OCI-LY7 (cell line): ENCODE results near the gene CYP2W1. TPM values are rescaled to one million over a fixed set of nuclear protein-coding genes. Genes with fewer than 3 reads are reported as not detected.

Experiments used
- BruUV-seq: library from RNA; stranded (reverse); fragments of 400-500 nt; replicated peaks from 2 replicates; lab custom pipeline; 2021; lab: Mats Ljungman, UMichigan
- CTCF ChIA-PET: fragments of 300-600 bp; sonication (Branson Sonifier 250); formaldehyde crosslinking; loops from one replicate; lab custom pipeline; 2022; ENCODE audit warnings: antibody characterized with exemption; ENCODE audit not compliant: unreplicated experiment; lab: Charles Lee
- POLR2A ChIA-PET: fragments of 300-600 bp; sonication (Branson Sonifier 250); formaldehyde crosslinking; loops from one replicate; lab custom pipeline; 2022; ENCODE audit warnings: antibody characterized with exemption; lab: Charles Lee
- DNase-seq: peaks from one replicate; pipeline ENCODE4 v3.0.0-alpha.2; 2015; ENCODE audit warnings: low spot score
- H2AFZ ChIP-seq: fragments of 200-600 bp; sonication (generic), shearing (Covaris generic); 2 replicates; pipeline ENCODE4 v1.6.1; 2014; ENCODE audit warnings: mild to moderate bottlenecking, antibody characterized with exemption, low read length, moderate library complexity
- H3K27ac ChIP-seq: fragments of 200-600 bp; sonication (generic); 2 replicates; pipeline ENCODE4 v1.5.1; 2014; ENCODE audit warnings: mixed run types, low read depth, mild to moderate bottlenecking, moderate library complexity, low read length, inconsistent platforms; ENCODE audit not compliant: poor library complexity, severe bottlenecking
- H3K36me3 ChIP-seq: fragments of 200-600 bp; sonication (generic); 2 replicates; pipeline ENCODE4 v1.6.1; 2014; ENCODE audit warnings: mild to moderate bottlenecking, antibody characterized with exemption, low read length, moderate library complexity, mixed read lengths; ENCODE audit not compliant: insufficient read depth
- H3K4me1 ChIP-seq: fragments of 200-600 bp; sonication (generic); 2 replicates; pipeline ENCODE4 v1.5.1; 2014; ENCODE audit warnings: mild to moderate bottlenecking, low read length; ENCODE audit not compliant: insufficient read depth, poor library complexity, severe bottlenecking
- H3K4me2 ChIP-seq: fragments of 200-600 bp; sonication (generic); 2 replicates; pipeline ENCODE4 v1.6.1; 2014; ENCODE audit warnings: mild to moderate bottlenecking, low read length
- H3K4me3 ChIP-seq: fragments of 200-600 bp; sonication (generic); 2 replicates; pipeline ENCODE4 v1.5.1; 2014; ENCODE audit warnings: mild to moderate bottlenecking, low read depth, low read length; ENCODE audit not compliant: poor library complexity, severe bottlenecking
- H3K79me2 ChIP-seq: fragments of 200-600 bp; sonication (generic); 2 replicates; pipeline ENCODE4 v1.6.1; 2016; ENCODE audit warnings: low read depth, mild to moderate bottlenecking, low read length, moderate library complexity, mixed read lengths; ENCODE audit not compliant: insufficient read depth
- H3K9me2 ChIP-seq: fragments of 200-600 bp; sonication (generic); 2 replicates; pipeline ENCODE4 v1.6.1; 2016; ENCODE audit warnings: mild to moderate bottlenecking, low read length, mixed read lengths; ENCODE audit not compliant: insufficient read depth
- H3K9me3 ChIP-seq: fragments of 200-600 bp; sonication (generic); 2 replicates; pipeline ENCODE4 v1.6.1; 2014; ENCODE audit warnings: mild to moderate bottlenecking, mixed run types, low read length, mixed read lengths
- H4K20me1 ChIP-seq: fragments of 200-600 bp; sonication (generic); 2 replicates; pipeline ENCODE4 v1.6.1; 2014; ENCODE audit warnings: mild to moderate bottlenecking, antibody characterized with exemption, low read length, moderate library complexity, mixed read lengths; ENCODE audit not compliant: insufficient read depth
- EZH2phosphoT487 ChIP-seq: fragments of 200-600 bp; sonication (generic); IDR thresholded peaks from 2 replicates; pipeline ENCODE4 v1.6.1; 2018; ENCODE audit warnings: low read depth, borderline replicate concordance, mild to moderate bottlenecking, mixed run types, antibody characterized with exemption, low read length, moderate library complexity, mixed read lengths
- intact Hi-C: fragments of 100-400 bp; cut with micrococcal nuclease; formaldehyde crosslinking; loops from one replicate; pipeline ENCODE4 v1.10.0; 2022; ENCODE audit not compliant: unreplicated experiment
- total RNA-seq, 2 experiments: library from RNA; depleted of rRNA in 1 of 2; stranded (reverse); fragments of >200 nt in 1 of 2; shearing (Covaris generic) in 1 of 2; gene quantifications; 2 replicates each; pipeline ENCODE4 v1.2.3, GENCODE V29; 2014 to 2022
- TF ChIP-seq, protein P1 (sequence below): fragments of 200-600 bp; sonication (generic); conservative IDR thresholded peaks from 2 replicates; pipeline ENCODE4 v1.5.1; 2014; ENCODE audit warnings: mild to moderate bottlenecking, antibody characterized with exemption, low read length, moderate library complexity, mixed read lengths

The CYP2W1 gene
- total RNA-seq, 2 experiments from 2014 or later: 1.3 TPM; not detected in 1

DNA sequence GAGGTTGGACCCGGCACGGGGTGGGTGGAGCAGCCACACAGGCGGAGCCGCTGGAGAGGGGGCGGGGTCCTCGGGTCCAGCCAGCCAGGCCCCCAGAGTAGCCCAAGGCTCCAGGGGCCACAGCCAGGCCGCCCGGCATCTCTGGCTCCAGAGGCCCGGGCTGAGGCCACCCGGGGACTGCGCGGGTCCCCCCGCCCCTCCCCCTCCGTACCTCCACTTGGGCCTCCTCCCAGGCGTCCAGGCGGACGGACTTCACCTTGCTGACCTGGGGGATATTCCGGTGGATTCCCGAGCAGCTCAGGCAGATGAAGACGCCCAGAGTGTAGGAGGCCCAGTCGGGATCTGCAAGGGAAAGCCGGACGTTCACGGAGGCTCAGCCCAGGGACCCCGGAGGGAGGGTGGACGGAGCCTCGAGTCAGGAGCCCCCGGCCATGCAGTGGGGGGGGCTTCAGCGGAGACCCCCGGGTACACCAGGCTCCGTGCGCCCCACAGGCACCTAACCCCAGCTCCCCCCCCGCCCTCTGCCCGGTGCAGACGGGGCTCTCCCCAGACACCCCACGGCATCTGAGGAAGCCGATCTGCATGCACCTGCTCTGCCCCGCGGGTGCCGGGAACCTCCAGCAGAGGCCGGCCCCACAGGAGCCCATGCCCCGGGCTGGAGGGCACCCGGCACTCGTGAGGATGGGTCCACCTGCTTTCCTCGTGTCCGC lies 47.7 kb upstream of the CYP2W1 start:
- POLR2A ChIA-PET: no interaction called here
- H4K20me1 ChIP-seq: no peaks in the 10 kb centered on the region
- no peak overlapping the region for H2AFZ ChIP-seq
- TF ChIP-seq EZH2phosphoT487: no peak
- TF ChIP-seq, protein P1, sequence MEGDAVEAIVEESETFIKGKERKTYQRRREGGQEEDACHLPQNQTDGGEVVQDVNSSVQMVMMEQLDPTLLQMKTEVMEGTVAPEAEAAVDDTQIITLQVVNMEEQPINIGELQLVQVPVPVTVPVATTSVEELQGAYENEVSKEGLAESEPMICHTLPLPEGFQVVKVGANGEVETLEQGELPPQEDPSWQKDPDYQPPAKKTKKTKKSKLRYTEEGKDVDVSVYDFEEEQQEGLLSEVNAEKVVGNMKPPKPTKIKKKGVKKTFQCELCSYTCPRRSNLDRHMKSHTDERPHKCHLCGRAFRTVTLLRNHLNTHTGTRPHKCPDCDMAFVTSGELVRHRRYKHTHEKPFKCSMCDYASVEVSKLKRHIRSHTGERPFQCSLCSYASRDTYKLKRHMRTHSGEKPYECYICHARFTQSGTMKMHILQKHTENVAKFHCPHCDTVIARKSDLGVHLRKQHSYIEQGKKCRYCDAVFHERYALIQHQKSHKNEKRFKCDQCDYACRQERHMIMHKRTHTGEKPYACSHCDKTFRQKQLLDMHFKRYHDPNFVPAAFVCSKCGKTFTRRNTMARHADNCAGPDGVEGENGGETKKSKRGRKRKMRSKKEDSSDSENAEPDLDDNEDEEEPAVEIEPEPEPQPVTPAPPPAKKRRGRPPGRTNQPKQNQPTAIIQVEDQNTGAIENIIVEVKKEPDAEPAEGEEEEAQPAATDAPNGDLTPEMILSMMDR: no peak
- BruUV-seq: no TSS peak
- H3K4me1 ChIP-seq: no peaks in the 10 kb centered on the region
- CTCF ChIA-PET: no interaction called here
- no peak overlapping the region for H3K4me3 ChIP-seq
- intact Hi-C loops: no loop called here
- DNase-seq: no peak
- no peak overlapping the region for H3K27ac ChIP-seq
- H3K79me2 ChIP-seq: no peaks in the 10 kb centered on the region
- H3K9me3 ChIP-seq: peaks cover 1% of the 10 kb centered on the region; the same call in 1 of the 2 replicates
- H3K4me2 ChIP-seq: no peak overlapping the region
- no peaks in the 10 kb centered on the region for H3K36me3 ChIP-seq
- H3K9me2 ChIP-seq: no peaks in the 10 kb centered on the region

DNA sequence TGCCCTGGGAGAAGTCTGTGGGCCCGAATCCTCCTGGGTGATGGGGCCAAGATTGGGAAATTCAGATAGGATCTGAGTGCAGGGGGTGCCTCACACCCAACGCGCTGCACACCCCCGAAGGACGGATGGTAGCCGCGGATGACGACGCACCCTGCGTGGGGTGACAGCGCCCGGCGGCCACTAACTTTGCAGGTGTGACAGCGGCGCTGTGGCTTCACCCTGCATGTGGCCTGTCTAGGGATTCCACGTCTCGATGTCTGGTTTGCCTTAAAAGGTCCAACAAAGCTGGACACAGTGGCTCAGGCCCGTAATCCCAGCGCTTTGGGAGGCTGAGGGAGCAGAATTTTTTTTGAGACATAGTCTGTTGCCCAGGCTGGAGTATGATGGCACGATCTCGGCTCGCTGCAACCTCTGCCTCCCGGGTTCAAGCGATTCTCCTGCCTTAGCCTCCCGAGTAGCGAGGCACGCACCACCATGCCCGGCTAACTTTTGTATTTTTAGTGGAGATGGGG lies 47.1 kb upstream of the CYP2W1 start:
- H3K9me2 ChIP-seq: no peaks in the 10 kb centered on the region
- H4K20me1 ChIP-seq: no peaks in the 10 kb centered on the region
- no peak for TF ChIP-seq EZH2phosphoT487
- TF ChIP-seq, protein P1: no peak
- intact Hi-C loops: no loop called here
- BruUV-seq: no TSS peak
- H3K79me2 ChIP-seq: no peaks in the 10 kb centered on the region
- no peak overlapping the region for H2AFZ ChIP-seq
- no peak overlapping the region for H3K4me3 ChIP-seq
- H3K36me3 ChIP-seq: no peaks in the 10 kb centered on the region
- no peak for DNase-seq
- no peak overlapping the region for H3K4me2 ChIP-seq
- no peak overlapping the region for H3K27ac ChIP-seq
- H3K9me3 ChIP-seq: peaks cover 8% of the 10 kb centered on the region
- H3K4me1 ChIP-seq: no peaks in the 10 kb centered on the region
- POLR2A ChIA-PET: no interaction called here
- CTCF ChIA-PET: no interaction called here

DNA sequence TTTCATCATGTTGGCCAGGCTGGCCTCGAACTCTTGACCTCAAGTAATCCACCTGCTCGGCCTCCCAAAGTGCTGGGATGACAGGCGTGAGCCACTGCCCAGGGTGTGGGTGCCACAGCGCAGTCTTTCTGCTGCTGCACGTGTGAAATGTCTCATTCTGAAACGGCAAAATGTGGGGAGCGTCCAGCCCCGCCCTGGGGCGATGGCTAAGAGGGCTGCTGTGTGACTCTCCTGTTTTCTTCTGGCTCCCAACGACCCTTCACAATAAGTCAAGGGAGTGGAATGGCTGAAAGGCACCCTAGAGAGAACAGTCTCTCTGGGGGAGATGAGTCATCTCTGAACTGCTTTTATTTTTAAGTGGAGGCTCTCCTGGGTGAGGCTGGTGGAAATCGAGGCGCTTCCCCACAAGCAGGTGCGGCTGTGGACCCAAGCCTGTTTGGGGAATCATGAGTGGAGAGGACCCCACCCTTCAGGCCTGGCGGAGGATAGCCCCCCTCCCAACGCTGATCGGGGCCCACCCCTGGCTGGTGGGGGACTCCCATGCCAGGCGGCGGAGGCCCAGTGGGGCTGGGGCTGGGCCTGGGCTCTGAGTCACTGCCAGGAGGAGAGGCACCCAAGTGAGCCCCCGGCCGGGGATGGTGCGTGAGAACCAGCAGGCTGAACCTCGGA lies 46.5 kb upstream of the CYP2W1 start:
- DNase-seq: no peak
- no peak overlapping the region for H3K4me3 ChIP-seq
- CTCF ChIA-PET: no interaction called here
- H3K4me2 ChIP-seq: no peak overlapping the region
- POLR2A ChIA-PET: no interaction called here
- H3K4me1 ChIP-seq: no peaks in the 10 kb centered on the region
- no peak overlapping the region for H2AFZ ChIP-seq
- H3K36me3 ChIP-seq: no peaks in the 10 kb centered on the region
- peaks cover 13% of the 10 kb centered on the region for H3K9me3 ChIP-seq
- H3K79me2 ChIP-seq: no peaks in the 10 kb centered on the region
- no peaks in the 10 kb centered on the region for H4K20me1 ChIP-seq
- H3K27ac ChIP-seq: no peak overlapping the region
- no peaks in the 10 kb centered on the region for H3K9me2 ChIP-seq
- intact Hi-C loops: no loop called here
- BruUV-seq: no TSS peak
- TF ChIP-seq, protein P1: no peak
- TF ChIP-seq EZH2phosphoT487: no peak
